Chondrocyte (in vitro differentiated cells): ENCODE data around the gene FBXO21. TPM values are rescaled to one million over a fixed set of nuclear protein-coding genes. Genes with fewer than 3 reads are reported as not detected.

Experiments
- DNase-seq: peaks from one replicate; pipeline ENCODE4 v3.0.0; 2021; ENCODE audit warnings: mixed read lengths, low spot score
- H3K27ac Mint-ChIP-seq: one replicate; pipeline ENCODE4 v1.8.0; 2021; ENCODE audit warnings: mild to moderate bottlenecking, moderate library complexity, mixed read lengths; ENCODE audit not compliant: unreplicated experiment
- H3K27me3 Mint-ChIP-seq: 2 replicates; pipeline ENCODE4 v1.8.0; 2021; ENCODE audit warnings: low read depth, mixed read lengths
- H3K36me3 Mint-ChIP-seq: 2 replicates; pipeline ENCODE4 v1.8.0; 2021; ENCODE audit warnings: low read depth, mixed read lengths
- H3K4me1 Mint-ChIP-seq: 2 replicates; pipeline ENCODE4 v1.8.0; 2021; ENCODE audit warnings: low read depth, mild to moderate bottlenecking, mixed read lengths
- H3K4me3 Mint-ChIP-seq: one replicate; pipeline ENCODE4 v1.8.0; 2021; ENCODE audit warnings: mild to moderate bottlenecking, moderate library complexity, mixed read lengths; ENCODE audit not compliant: unreplicated experiment
- H3K9me3 Mint-ChIP-seq: 2 replicates; pipeline ENCODE4 v1.8.0; 2021; ENCODE audit warnings: low read depth, mixed read lengths
- CTCF ChIP-seq: fragments of 200-600 bp; sonication (generic); IDR thresholded peaks from 2 replicates; pipeline ENCODE4 v1.5.0; 2021; ENCODE audit warnings: antibody characterized with exemption, mild to moderate bottlenecking, moderate library complexity
- total RNA-seq: library from RNA; stranded (reverse); gene quantifications from 3 replicates; pipeline ENCODE4 v1.2.1, GENCODE V29; 2021

FBXO21 gene
- total RNA-seq, 1 donor from 2014 or later: 29.3 TPM

- no peaks in the 10 kb centered on the region for H3K9me3 Mint-ChIP-seq
- H3K4me1 Mint-ChIP-seq: no peaks in the 10 kb centered on the region
- TF ChIP-seq CTCF: no peak
- H3K4me3 Mint-ChIP-seq: no peak overlapping the region
- peaks cover 51% of the 10 kb centered on the region for H3K36me3 Mint-ChIP-seq
- no peak for DNase-seq
- no peak overlapping the region for H3K27ac Mint-ChIP-seq
- no peaks in the 10 kb centered on the region for H3K27me3 Mint-ChIP-seq
These were observed 20.7 kb downstream of the FBXO21 start for GRCh38 chr12:117169548-117169947.

GRCh38 chr12:117168976-117169375, 21.3 kb downstream of the FBXO21 start:
- Mint-ChIP-seq H3K36me3 (peaks cover 47% of the 10 kb centered on the region), H3K27ac (no peak overlapping the region), H3K4me3 (no peak overlapping the region), H3K27me3 (no peaks in the 10 kb centered on the region), H3K4me1 (no peaks in the 10 kb centered on the region), H3K9me3 (no peaks in the 10 kb centered on the region)
- DNase-seq: no peak
- TF ChIP-seq CTCF: no peak

GRCh38 chr12:117167769-117168168, 22.5 kb downstream of the FBXO21 start:
- Mint-ChIP-seq H3K27ac (no peak overlapping the region), H3K4me1 (no peaks in the 10 kb centered on the region), H3K4me3 (no peak overlapping the region), H3K9me3 (no peaks in the 10 kb centered on the region), H3K27me3 (no peaks in the 10 kb centered on the region), H3K36me3 (peaks cover 46% of the 10 kb centered on the region)
- no peak for TF ChIP-seq CTCF
- DNase-seq: no peak

- Mint-ChIP-seq H3K4me1 (peaks cover 5% of the 10 kb centered on the region), H3K27ac (no peak overlapping the region), H3K9me3 (no peaks in the 10 kb centered on the region), H3K27me3 (no peaks in the 10 kb centered on the region), H3K36me3 (peaks cover 48% of the 10 kb centered on the region), H3K4me3 (no peak overlapping the region)
- no peak for TF ChIP-seq CTCF
- DNase-seq: no peak
These were observed 24.2 kb downstream of the FBXO21 start for GRCh38 chr12:117166107-117166506.

- DNase-seq: no peak
- H3K27ac Mint-ChIP-seq: no peak overlapping the region
- H3K4me3 Mint-ChIP-seq: no peak overlapping the region
- H3K4me1 Mint-ChIP-seq: peaks cover 5% of the 10 kb centered on the region
- TF ChIP-seq CTCF: no peak
- peaks cover 47% of the 10 kb centered on the region for H3K36me3 Mint-ChIP-seq
- no peaks in the 10 kb centered on the region for H3K27me3 Mint-ChIP-seq
- H3K9me3 Mint-ChIP-seq: no peaks in the 10 kb centered on the region
These were observed 24.9 kb downstream of the FBXO21 start for GRCh38 chr12:117165342-117165741.
